ENCODE measurements around the gene PLAGL1. TPM values are rescaled to one million over a fixed set of nuclear protein-coding genes. Genes with fewer than 3 reads are reported as not detected.
"Not testable (repeated sequence)": the region's sequence is repeated elsewhere in the genome, so short reads cannot be mapped to it uniquely, and the experiment has no call there.

PLAGL1 gene
- total and polyA plus RNA-seq, 2 donors (not counting 1 experiment from before 2014, with no cell fraction given) = 23.6 to 36.0 TPM

GRCh38 chr6:144012534-144012933 is 4.5 kb upstream of the PLAGL1 start:
- no peaks in the 10 kb centered on the region for H3K9me3 Mint-ChIP-seq (ENCODE audit: insufficient read depth)
- H3K27me3 ChIP-seq (replicated peaks in 1 of 4; ENCODE audit: control extremely low read depth in 1 of 4, control insufficient read depth in 3 of 4, insufficient read depth in 4 of 4, low read length in 3 of 4) = peaks cover 0 to 5% (median 0%) of the 10 kb centered on the region in 4 experiments

GRCh38 chr6:144009628-144010027 is 1.6 kb upstream of the PLAGL1 start:
- H3K27ac Mint-ChIP-seq; H2AFZ ChIP-seq (ENCODE audit: insufficient read depth, low read depth, low read length, poor library complexity, severe bottlenecking); H3K9ac ChIP-seq (ENCODE audit: low read length); H3K4me1 Mint-ChIP-seq; H3K4me3 Mint-ChIP-seq; H4K20me1 ChIP-seq (ENCODE audit: control insufficient read depth, insufficient read depth, low read length, poor library complexity, severe bottlenecking); H3K79me2 ChIP-seq (ENCODE audit: control insufficient read depth, insufficient read depth, low read length); H3K27ac ChIP-seq (ENCODE audit: low read length in 2 of 2); H3K4me2 ChIP-seq (replicated peaks; ENCODE audit: low read depth, low read length, poor library complexity, severe bottlenecking); H3K9me3 Mint-ChIP-seq (ENCODE audit: insufficient read depth); H3K36me3 ChIP-seq (replicated peaks in 1 of 2; ENCODE audit: control extremely low read depth in 1 of 2, control insufficient read depth in 1 of 2, extremely low read depth in 1 of 2, insufficient read depth in 2 of 2, low read length in 1 of 2); DNase-seq; CTCF ChIA-PET; H3K9me3 ChIP-seq (ENCODE audit: control extremely low read depth in 1 of 3, control insufficient read depth in 2 of 3, insufficient read depth in 1 of 3, low read length in 2 of 3); POLR2A ChIA-PET; intact Hi-C loops (cut with micrococcal nuclease); H3K4me1 ChIP-seq (ENCODE audit: control insufficient read depth in 2 of 2, insufficient read depth in 2 of 2, low read length in 2 of 2); H3K4me3 ChIP-seq (ENCODE audit: control extremely low read depth in 1 of 5, extremely low read depth in 1 of 5, insufficient read depth in 1 of 5, low read depth in 2 of 5, low read length in 4 of 5); H3K27me3 Mint-ChIP-seq; H3K27me3 ChIP-seq (replicated peaks in 1 of 4; ENCODE audit: control extremely low read depth in 1 of 4, control insufficient read depth in 3 of 4, insufficient read depth in 4 of 4, low read length in 3 of 4); ATAC-seq (ENCODE audit: low read depth): not testable (repeated sequence)
- WGBS (ENCODE audit: insufficient coverage) = no CpG with 5 or more reads among the region's 2 CpGs

More at GRCh38 chr6:144012534-144012933, 4.5 kb upstream of the PLAGL1 start:
- Mint-ChIP-seq H3K27me3 (no peaks in the 10 kb centered on the region), H3K4me3 (no peak overlapping the region), H3K27ac (no peak overlapping the region), H3K4me1 (peaks cover 5% of the 10 kb centered on the region)
- Histone ChIP-seq H3K4me2 (replicated peaks; ENCODE audit: low read depth, low read length, poor library complexity, severe bottlenecking) (no peak overlapping the region), H3K9ac (ENCODE audit: low read length) (no peak overlapping the region), H3K36me3 (replicated peaks in 1 of 2; ENCODE audit: control extremely low read depth in 1 of 2, control insufficient read depth in 1 of 2, extremely low read depth in 1 of 2, insufficient read depth in 2 of 2, low read length in 1 of 2) (no peaks in the 10 kb centered on the region), H3K9me3 (ENCODE audit: control extremely low read depth in 1 of 3, control insufficient read depth in 2 of 3, insufficient read depth in 1 of 3, low read length in 2 of 3) (peaks cover 0 to 5% (median 0%) of the 10 kb centered on the region in 3 donors), H4K20me1 (ENCODE audit: control insufficient read depth, insufficient read depth, low read length, poor library complexity, severe bottlenecking) (no peaks in the 10 kb centered on the region), H3K4me1 (ENCODE audit: control insufficient read depth in 2 of 2, insufficient read depth in 2 of 2, low read length in 2 of 2) (peaks cover 0 to under 1% of the 10 kb centered on the region in 2 donors), H2AFZ (ENCODE audit: insufficient read depth, low read depth, low read length, poor library complexity, severe bottlenecking) (no peak overlapping the region), H3K79me2 (ENCODE audit: control insufficient read depth, insufficient read depth, low read length) (no peaks in the 10 kb centered on the region), H3K27ac (ENCODE audit: low read length in 2 of 2) (no peak overlapping the region), H3K4me3 (ENCODE audit: control extremely low read depth in 1 of 5, extremely low read depth in 1 of 5, insufficient read depth in 1 of 5, low read depth in 2 of 5, low read length in 4 of 5) (no peak overlapping the region)
- ATAC-seq (ENCODE audit: low read depth) = no peak
- intact Hi-C loops (cut with micrococcal nuclease) = loop anchor here (2.0 kb wide), 1 partner anchor 1538 kb away; no protein-coding TSS in a partner anchor
- no peak for DNase-seq
- ChIA-PET CTCF (interaction anchor here (1.1 to 5.1 kb wide), 14 partner anchors 9 to 1537 kb away, joined by 3 to 108 read pairs (median 8); no protein-coding TSS in a partner anchor), POLR2A (no interaction called here)
- TF ChIP-seq EZH2 (IDR thresholded peaks at IDR 0.05; ENCODE audit: borderline replicate concordance, insufficient read depth, low read depth, low read length, poor library complexity, severe bottlenecking) (no peak), CTCF (IDR thresholded peaks at IDR 0.05) (no peak)
- WGBS (ENCODE audit: insufficient coverage) = 88% methylated on average over 1 of the region's 1 CpG
